GM12878 (cell line): ENCODE data around the gene ART5.

ENCODE experiments used
- ATF7 ChIP-seq: fragments of 450-650 bp; IDR thresholded peaks from 2 replicates; pipeline ENCODE4 v1.6.1; 2016; ENCODE audit warnings: low read depth, mild to moderate bottlenecking
- CREM ChIP-seq: IDR thresholded peaks from 2 replicates; pipeline ENCODE4 v1.6.1; 2014; ENCODE audit warnings: antibody characterized with exemption, low read depth
- ELK1 ChIP-seq: IDR thresholded peaks from 2 replicates; pipeline ENCODE4 v1.6.1; 2012; ENCODE audit warnings: low read depth, low read length, improper control_type of control experiment
- EP300 ChIP-seq, 2 experiments: fragments of 150-350 bp in 1 of 2; IDR thresholded peaks; 2 replicates each; pipeline ENCODE4 v1.6.1; 2011 to 2012; ENCODE audit warnings: low read depth in 2 of 2, low read length in 2 of 2, borderline replicate concordance in 1 of 2, improper control_type of control experiment in 1 of 2, inconsistent platforms in 1 of 2; ENCODE audit not compliant: control insufficient read depth in 1 of 2
- EZH2 ChIP-seq: IDR thresholded peaks from 2 replicates; pipeline ENCODE4 v1.6.1; 2012; ENCODE audit warnings: low read depth, mild to moderate bottlenecking, control low read depth, inconsistent platforms, low read length, borderline replicate concordance; ENCODE audit not compliant: control insufficient read depth
- NR2C1 ChIP-seq: fragments of 450-650 bp; IDR thresholded peaks from 2 replicates; pipeline ENCODE4 v1.6.1; 2017; ENCODE audit warnings: antibody characterized with exemption, mild to moderate bottlenecking, moderate library complexity
- RAD21 ChIP-seq: IDR thresholded peaks from 2 replicates; pipeline ENCODE4 v1.6.1; 2011; ENCODE audit warnings: mild to moderate bottlenecking, low read depth, low read length, moderate library complexity; ENCODE audit not compliant: insufficient read depth
- SMAD1 ChIP-seq: fragments of 450-650 bp; IDR thresholded peaks from 2 replicates; pipeline ENCODE4 v1.6.1; 2018; ENCODE audit warnings: mild to moderate bottlenecking, low read depth; ENCODE audit not compliant: partially characterized antibody
- SP1 ChIP-seq: IDR thresholded peaks from one replicate; pipeline ENCODE4 v1.6.1; 2011; ENCODE audit warnings: low read depth, low read length
- SREBF2 ChIP-seq: IDR thresholded peaks from 2 replicates; pipeline ENCODE4 v1.6.1; 2012; ENCODE audit warnings: mild to moderate bottlenecking, low read length
- SUPT20H ChIP-seq: IDR thresholded peaks from 2 replicates; pipeline ENCODE4 v1.6.1; 2011; ENCODE audit warnings: low read depth, mild to moderate bottlenecking, low read length, moderate library complexity, borderline replicate concordance; ENCODE audit not compliant: control insufficient read depth
- TF ChIP-seq, protein P1 (sequence below), 3 experiments: IDR thresholded peaks in 2 of 3; conservative IDR thresholded peaks in 1 of 3; 2 replicates each; pipeline ENCODE4 v1.5.1; 2011; ENCODE audit warnings: low read depth in 3 of 3, low read length in 3 of 3, mild to moderate bottlenecking in 3 of 3, control low read depth in 2 of 3, moderate library complexity in 2 of 3, inconsistent platforms in 1 of 3, mixed read lengths in 1 of 3; ENCODE audit not compliant: control insufficient read depth in 2 of 3, insufficient read depth in 1 of 3; ENCODE audit errors: extremely low read depth in 1 of 3

DNA sequence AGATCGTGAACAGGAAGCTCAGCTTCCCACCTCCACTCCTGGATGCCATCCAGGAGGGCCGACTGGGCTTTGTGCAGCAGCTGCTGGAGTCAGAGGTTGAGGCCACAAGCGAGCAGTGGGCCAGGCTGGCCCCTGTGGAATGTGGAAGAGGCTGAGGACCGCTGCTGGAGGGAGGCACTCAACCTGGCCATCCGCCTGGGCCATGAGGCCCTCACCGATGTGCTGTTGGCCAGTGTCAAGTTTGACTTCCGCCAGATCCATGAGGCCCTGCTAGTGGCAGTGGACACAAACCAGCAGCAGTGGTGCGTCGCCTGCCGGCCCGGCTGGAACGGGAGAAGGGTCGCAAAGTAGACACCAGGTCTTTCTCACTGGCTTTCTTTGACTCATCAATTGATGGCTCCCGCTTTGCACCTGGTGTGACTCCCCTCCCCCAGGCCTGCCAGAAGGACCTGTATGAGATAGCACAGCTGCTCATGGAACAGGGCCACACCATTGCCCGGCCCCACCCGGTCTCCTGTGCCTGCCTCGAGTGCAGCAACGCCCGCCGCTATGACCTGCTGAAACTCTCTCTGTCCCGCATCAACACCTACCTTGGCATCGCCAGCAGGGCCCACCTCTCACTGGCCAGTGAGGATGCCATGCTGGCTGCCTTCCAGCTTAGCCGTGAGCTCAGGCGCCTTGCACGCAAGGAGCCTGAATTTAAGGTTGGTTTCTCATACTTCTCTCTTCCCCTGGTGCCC is 24.9 kb downstream of the ART5 start:
- TF ChIP-seq CREM (no peak), EZH2 (no peak), SMAD1 (no peak), RAD21 (no peak), ATF7 (no peak), SREBF2 (no peak), SUPT20H (no peak), EP300 (IDR thresholded peaks at IDR 0.05; ENCODE audit: borderline replicate concordance in 1 of 2, control insufficient read depth in 1 of 2, low read depth in 2 of 2, low read length in 2 of 2) (no peak), NR2C1 (no peak), SP1 (no peak), ELK1 (no peak)
- TF ChIP-seq, protein P1, sequence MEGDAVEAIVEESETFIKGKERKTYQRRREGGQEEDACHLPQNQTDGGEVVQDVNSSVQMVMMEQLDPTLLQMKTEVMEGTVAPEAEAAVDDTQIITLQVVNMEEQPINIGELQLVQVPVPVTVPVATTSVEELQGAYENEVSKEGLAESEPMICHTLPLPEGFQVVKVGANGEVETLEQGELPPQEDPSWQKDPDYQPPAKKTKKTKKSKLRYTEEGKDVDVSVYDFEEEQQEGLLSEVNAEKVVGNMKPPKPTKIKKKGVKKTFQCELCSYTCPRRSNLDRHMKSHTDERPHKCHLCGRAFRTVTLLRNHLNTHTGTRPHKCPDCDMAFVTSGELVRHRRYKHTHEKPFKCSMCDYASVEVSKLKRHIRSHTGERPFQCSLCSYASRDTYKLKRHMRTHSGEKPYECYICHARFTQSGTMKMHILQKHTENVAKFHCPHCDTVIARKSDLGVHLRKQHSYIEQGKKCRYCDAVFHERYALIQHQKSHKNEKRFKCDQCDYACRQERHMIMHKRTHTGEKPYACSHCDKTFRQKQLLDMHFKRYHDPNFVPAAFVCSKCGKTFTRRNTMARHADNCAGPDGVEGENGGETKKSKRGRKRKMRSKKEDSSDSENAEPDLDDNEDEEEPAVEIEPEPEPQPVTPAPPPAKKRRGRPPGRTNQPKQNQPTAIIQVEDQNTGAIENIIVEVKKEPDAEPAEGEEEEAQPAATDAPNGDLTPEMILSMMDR (IDR thresholded peaks at IDR 0.05 in 2 of 3, conservative IDR thresholded peaks at IDR 0.05 in 1 of 3; ENCODE audit: control insufficient read depth in 2 of 3, extremely low read depth in 1 of 3, insufficient read depth in 1 of 3, low read depth in 3 of 3, low read length in 3 of 3): no peak
